ENCODE measurements around the gene ZNF48.
A peak's percentile ranks its signal among the peaks of the same experiment; 100 is the strongest.

ZNF48 gene

GRCh38 chr16:30398661-30399434 lies 3.6 kb downstream of the ZNF48 start:
- H3K9me3 ChIP-seq (ENCODE audit: control insufficient read depth, low read length): no peaks in the 10 kb centered on the region
- peaks cover 18% of the 10 kb centered on the region for H3K4me1 ChIP-seq
- no peaks in the 10 kb centered on the region for H3K79me2 ChIP-seq
- no peak overlapping the region for H3K4me3 ChIP-seq (ENCODE audit: low read depth, low read length)
- no peak overlapping the region for H3K9ac ChIP-seq
- H3K27ac ChIP-seq: no peak overlapping the region
- H3K36me3 ChIP-seq (ENCODE audit: control insufficient read depth, insufficient read depth, low read length): no peaks in the 10 kb centered on the region
- no peak for TF ChIP-seq CTCF (IDR thresholded peaks at IDR 0.05)
- H2AFZ ChIP-seq: no peak overlapping the region
- H3K4me2 ChIP-seq (ENCODE audit: low read length): no peak overlapping the region
- no peaks in the 10 kb centered on the region for H3K27me3 ChIP-seq (ENCODE audit: control insufficient read depth, insufficient read depth, low read length)

- Histone ChIP-seq H3K4me3 (ENCODE audit: low read depth, low read length) (peak overlapping the region; percentile 69), H3K4me1 (peaks cover 15% of the 10 kb centered on the region), H3K36me3 (ENCODE audit: control insufficient read depth, insufficient read depth, low read length) (no peaks in the 10 kb centered on the region), H3K9me3 (ENCODE audit: control insufficient read depth, low read length) (no peaks in the 10 kb centered on the region), H2AFZ (peak overlapping the region; percentile 84), H3K79me2 (no peaks in the 10 kb centered on the region), H3K27me3 (ENCODE audit: control insufficient read depth, insufficient read depth, low read length) (no peaks in the 10 kb centered on the region), H3K9ac (no peak overlapping the region), H3K4me2 (ENCODE audit: low read length) (peak overlapping the region; percentile 67), H3K27ac (peak overlapping the region; percentile 67)
- TF ChIP-seq CTCF (IDR thresholded peaks at IDR 0.05): no peak
Observed at GRCh38 chr16:30399435-30400186, 4.4 kb downstream of the ZNF48 start.

- no peaks in the 10 kb centered on the region for H3K27me3 ChIP-seq (ENCODE audit: control insufficient read depth, insufficient read depth, low read length)
- no peak for TF ChIP-seq CTCF (IDR thresholded peaks at IDR 0.05)
- H3K9ac ChIP-seq: no peak overlapping the region
- no peak overlapping the region for H3K4me2 ChIP-seq (ENCODE audit: low read length)
- peaks cover 11% of the 10 kb centered on the region for H3K4me1 ChIP-seq
- H3K79me2 ChIP-seq: no peaks in the 10 kb centered on the region
- H3K27ac ChIP-seq: no peak overlapping the region
- no peak overlapping the region for H3K4me3 ChIP-seq (ENCODE audit: low read depth, low read length)
- no peaks in the 10 kb centered on the region for H3K9me3 ChIP-seq (ENCODE audit: control insufficient read depth, low read length)
- no peaks in the 10 kb centered on the region for H3K36me3 ChIP-seq (ENCODE audit: control insufficient read depth, insufficient read depth, low read length)
- no peak overlapping the region for H2AFZ ChIP-seq
Observed at GRCh38 chr16:30401768-30402425, 6.7 kb downstream of the ZNF48 start.

GRCh38 chr16:30406795-30407101 lies 11.5 kb downstream of the ZNF48 start:
- H3K9me3 ChIP-seq (ENCODE audit: control insufficient read depth, low read length): no peaks in the 10 kb centered on the region
- H3K27ac ChIP-seq: peak overlapping the region; percentile 84
- H3K9ac ChIP-seq: no peak overlapping the region
- peak overlapping the region; percentile 94 for H2AFZ ChIP-seq
- H3K4me3 ChIP-seq (ENCODE audit: low read depth, low read length): peak overlapping the region; percentile 69
- H3K36me3 ChIP-seq (ENCODE audit: control insufficient read depth, insufficient read depth, low read length): no peaks in the 10 kb centered on the region
- H3K4me2 ChIP-seq (ENCODE audit: low read length): peak overlapping the region; percentile 89
- peaks cover 9% of the 10 kb centered on the region for H3K79me2 ChIP-seq
- peaks cover 12% of the 10 kb centered on the region for H3K4me1 ChIP-seq
- TF ChIP-seq CTCF (IDR thresholded peaks at IDR 0.05): no peak
- no peaks in the 10 kb centered on the region for H3K27me3 ChIP-seq (ENCODE audit: control insufficient read depth, insufficient read depth, low read length)

Measured in parathyroid adenoma (tissue), 2 donors.